ENCODE measurements around the gene SRRM1.

- TF ChIP-seq, protein P1, sequence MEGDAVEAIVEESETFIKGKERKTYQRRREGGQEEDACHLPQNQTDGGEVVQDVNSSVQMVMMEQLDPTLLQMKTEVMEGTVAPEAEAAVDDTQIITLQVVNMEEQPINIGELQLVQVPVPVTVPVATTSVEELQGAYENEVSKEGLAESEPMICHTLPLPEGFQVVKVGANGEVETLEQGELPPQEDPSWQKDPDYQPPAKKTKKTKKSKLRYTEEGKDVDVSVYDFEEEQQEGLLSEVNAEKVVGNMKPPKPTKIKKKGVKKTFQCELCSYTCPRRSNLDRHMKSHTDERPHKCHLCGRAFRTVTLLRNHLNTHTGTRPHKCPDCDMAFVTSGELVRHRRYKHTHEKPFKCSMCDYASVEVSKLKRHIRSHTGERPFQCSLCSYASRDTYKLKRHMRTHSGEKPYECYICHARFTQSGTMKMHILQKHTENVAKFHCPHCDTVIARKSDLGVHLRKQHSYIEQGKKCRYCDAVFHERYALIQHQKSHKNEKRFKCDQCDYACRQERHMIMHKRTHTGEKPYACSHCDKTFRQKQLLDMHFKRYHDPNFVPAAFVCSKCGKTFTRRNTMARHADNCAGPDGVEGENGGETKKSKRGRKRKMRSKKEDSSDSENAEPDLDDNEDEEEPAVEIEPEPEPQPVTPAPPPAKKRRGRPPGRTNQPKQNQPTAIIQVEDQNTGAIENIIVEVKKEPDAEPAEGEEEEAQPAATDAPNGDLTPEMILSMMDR (IDR thresholded peaks at IDR 0.05) = no peak
- no peak for TF ChIP-seq POLR2AphosphoS5 (IDR thresholded peaks at IDR 0.05; ENCODE audit: low read depth, low read length)
- TF ChIP-seq, protein P2, sequence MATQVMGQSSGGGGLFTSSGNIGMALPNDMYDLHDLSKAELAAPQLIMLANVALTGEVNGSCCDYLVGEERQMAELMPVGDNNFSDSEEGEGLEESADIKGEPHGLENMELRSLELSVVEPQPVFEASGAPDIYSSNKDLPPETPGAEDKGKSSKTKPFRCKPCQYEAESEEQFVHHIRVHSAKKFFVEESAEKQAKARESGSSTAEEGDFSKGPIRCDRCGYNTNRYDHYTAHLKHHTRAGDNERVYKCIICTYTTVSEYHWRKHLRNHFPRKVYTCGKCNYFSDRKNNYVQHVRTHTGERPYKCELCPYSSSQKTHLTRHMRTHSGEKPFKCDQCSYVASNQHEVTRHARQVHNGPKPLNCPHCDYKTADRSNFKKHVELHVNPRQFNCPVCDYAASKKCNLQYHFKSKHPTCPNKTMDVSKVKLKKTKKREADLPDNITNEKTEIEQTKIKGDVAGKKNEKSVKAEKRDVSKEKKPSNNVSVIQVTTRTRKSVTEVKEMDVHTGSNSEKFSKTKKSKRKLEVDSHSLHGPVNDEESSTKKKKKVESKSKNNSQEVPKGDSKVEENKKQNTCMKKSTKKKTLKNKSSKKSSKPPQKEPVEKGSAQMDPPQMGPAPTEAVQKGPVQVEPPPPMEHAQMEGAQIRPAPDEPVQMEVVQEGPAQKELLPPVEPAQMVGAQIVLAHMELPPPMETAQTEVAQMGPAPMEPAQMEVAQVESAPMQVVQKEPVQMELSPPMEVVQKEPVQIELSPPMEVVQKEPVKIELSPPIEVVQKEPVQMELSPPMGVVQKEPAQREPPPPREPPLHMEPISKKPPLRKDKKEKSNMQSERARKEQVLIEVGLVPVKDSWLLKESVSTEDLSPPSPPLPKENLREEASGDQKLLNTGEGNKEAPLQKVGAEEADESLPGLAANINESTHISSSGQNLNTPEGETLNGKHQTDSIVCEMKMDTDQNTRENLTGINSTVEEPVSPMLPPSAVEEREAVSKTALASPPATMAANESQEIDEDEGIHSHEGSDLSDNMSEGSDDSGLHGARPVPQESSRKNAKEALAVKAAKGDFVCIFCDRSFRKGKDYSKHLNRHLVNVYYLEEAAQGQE (IDR thresholded peaks at IDR 0.05; ENCODE audit: insufficient read depth in 1 of 2, low read depth in 2 of 2, low read length in 1 of 2) = no peak
Observed at GRCh38 chr1:24657781-24658180, 14.7 kb downstream of the SRRM1 start.
